OCI-LY1 (cell line): ENCODE results near the gene GSG1L.

ENCODE experiments used
- H2AFZ ChIP-seq: fragments of 200-600 bp; sonication (generic), shearing (Covaris generic); 2 replicates; pipeline ENCODE4 v1.6.0; 2014; ENCODE audit warnings: antibody characterized with exemption, mild to moderate bottlenecking, low read length
- H3F3A ChIP-seq: fragments of 200-600 bp; sonication (generic), shearing (Covaris generic); 2 replicates; pipeline ENCODE4 v1.6.0; 2014; ENCODE audit warnings: mild to moderate bottlenecking, antibody characterized with exemption, low read length, moderate library complexity; ENCODE audit not compliant: insufficient read depth
- H3K27ac ChIP-seq: fragments of 200-600 bp; sonication (generic); 2 replicates; pipeline ENCODE4 v1.5.1; 2014; ENCODE audit warnings: low read length, mixed run types, mild to moderate bottlenecking, low read depth; ENCODE audit not compliant: poor library complexity, severe bottlenecking
- H3K27me3 ChIP-seq: fragments of 200-600 bp; sonication (generic); 2 replicates; pipeline ENCODE4 v1.6.0; 2014; ENCODE audit warnings: antibody characterized with exemption, mild to moderate bottlenecking, low read length, moderate library complexity; ENCODE audit not compliant: insufficient read depth
- H3K36me3 ChIP-seq: fragments of 200-600 bp; sonication (generic); 2 replicates; pipeline ENCODE4 v1.6.1; 2014; ENCODE audit warnings: mild to moderate bottlenecking, antibody characterized with exemption, low read length, moderate library complexity, mixed read lengths; ENCODE audit not compliant: insufficient read depth
- H3K4me1 ChIP-seq: fragments of 200-600 bp; sonication (generic); 2 replicates; pipeline ENCODE4 v1.5.1; 2014; ENCODE audit warnings: mild to moderate bottlenecking, low read length, moderate library complexity; ENCODE audit not compliant: insufficient read depth, severe bottlenecking
- H3K4me2 ChIP-seq: fragments of 200-600 bp; sonication (generic), shearing (Covaris generic); 2 replicates; pipeline ENCODE4 v1.6.1; 2014; ENCODE audit warnings: low read length
- H3K4me3 ChIP-seq: fragments of 200-600 bp; sonication (generic); 2 replicates; pipeline ENCODE4 v1.5.1; 2014; ENCODE audit warnings: low read length, low read depth, mild to moderate bottlenecking, mixed read lengths; ENCODE audit not compliant: poor library complexity, severe bottlenecking
- H3K79me2 ChIP-seq: fragments of 200-600 bp; shearing (Covaris generic); 2 replicates; pipeline ENCODE4 v1.6.1; 2016; ENCODE audit warnings: mixed run types, low read length, mixed read lengths; ENCODE audit not compliant: insufficient read depth
- H3K9ac ChIP-seq: fragments of 200-600 bp; sonication (generic), shearing (Covaris generic); 2 replicates; pipeline ENCODE4 v1.6.1; 2014; ENCODE audit warnings: mild to moderate bottlenecking, low read length, mixed read lengths
- H3K9me2 ChIP-seq: fragments of 200-600 bp; sonication (generic), shearing (Covaris generic); 2 replicates; pipeline ENCODE4 v1.6.1; 2014; ENCODE audit warnings: low read depth, mild to moderate bottlenecking, low read length, mixed read lengths
- H3K9me3 ChIP-seq: fragments of 200-600 bp; shearing (Covaris generic); 2 replicates; pipeline ENCODE4 v1.6.1; 2014; ENCODE audit warnings: low read length, mixed read lengths
- H4K20me1 ChIP-seq: fragments of 200-600 bp; sonication (generic), shearing (Covaris generic); 2 replicates; pipeline ENCODE4 v1.6.0; 2016; ENCODE audit warnings: mild to moderate bottlenecking, low read length; ENCODE audit not compliant: insufficient read depth
- CTCF ChIP-seq: fragments of 200-600 bp; sonication (generic), shearing (Covaris generic); IDR thresholded peaks from 2 replicates; pipeline ENCODE4 v1.5.1; 2017; ENCODE audit warnings: mild to moderate bottlenecking, antibody characterized with exemption, low read length, moderate library complexity, mixed read lengths
- EZH2 ChIP-seq: fragments of 200-600 bp; sonication (generic), shearing (Covaris generic); IDR thresholded peaks from 2 replicates; pipeline ENCODE4 v1.8.0; 2017; ENCODE audit warnings: borderline replicate concordance, mixed run types, mild to moderate bottlenecking, antibody characterized with exemption, low read length, moderate library complexity, mixed read lengths

GSG1L gene

GRCh38 chr16:28084209-28084608 is 20.7 kb upstream of the GSG1L start:
- no peak overlapping the region for H3K4me3 ChIP-seq
- H3K79me2 ChIP-seq = no peaks in the 10 kb centered on the region
- H4K20me1 ChIP-seq = no peaks in the 10 kb centered on the region
- H3K9me3 ChIP-seq = no peaks in the 10 kb centered on the region
- H3K27ac ChIP-seq = no peak overlapping the region
- H2AFZ ChIP-seq = no peak overlapping the region
- TF ChIP-seq EZH2 (no peak), CTCF (no peak)
- H3K36me3 ChIP-seq = no peaks in the 10 kb centered on the region
- H3K4me1 ChIP-seq = no peaks in the 10 kb centered on the region
- no peaks in the 10 kb centered on the region for H3F3A ChIP-seq
- H3K27me3 ChIP-seq = no peaks in the 10 kb centered on the region; the same call in 1 of the 2 replicates
- H3K9me2 ChIP-seq = no peaks in the 10 kb centered on the region
- H3K9ac ChIP-seq = no peak overlapping the region
- no peak overlapping the region for H3K4me2 ChIP-seq

GRCh38 chr16:28082624-28083023 is 19.1 kb upstream of the GSG1L start:
- no peaks in the 10 kb centered on the region for H3F3A ChIP-seq
- no peaks in the 10 kb centered on the region for H3K79me2 ChIP-seq
- no peak for TF ChIP-seq CTCF
- no peak for TF ChIP-seq EZH2
- no peaks in the 10 kb centered on the region; the same call in 1 of the 2 replicates for H3K27me3 ChIP-seq
- H2AFZ ChIP-seq = no peak overlapping the region
- no peaks in the 10 kb centered on the region for H3K9me2 ChIP-seq
- no peak overlapping the region for H3K4me2 ChIP-seq
- no peaks in the 10 kb centered on the region for H3K4me1 ChIP-seq
- no peaks in the 10 kb centered on the region for H3K36me3 ChIP-seq
- no peaks in the 10 kb centered on the region for H3K9me3 ChIP-seq
- H3K9ac ChIP-seq = no peak overlapping the region
- no peak overlapping the region for H3K27ac ChIP-seq
- no peak overlapping the region for H3K4me3 ChIP-seq
- no peaks in the 10 kb centered on the region for H4K20me1 ChIP-seq

GRCh38 chr16:28081391-28081968 is 18.0 kb upstream of the GSG1L start:
- no peaks in the 10 kb centered on the region for H4K20me1 ChIP-seq

More at GRCh38 chr16:28081391-28081968, 18.0 kb upstream of the GSG1L start:
- H3K9ac ChIP-seq = no peak overlapping the region
- H3K4me3 ChIP-seq = no peak overlapping the region
- no peak overlapping the region for H3K27ac ChIP-seq
- no peaks in the 10 kb centered on the region for H3K4me1 ChIP-seq
- TF ChIP-seq CTCF (no peak), EZH2 (no peak)
- H3K27me3 ChIP-seq = no peaks in the 10 kb centered on the region; the same call in 1 of the 2 replicates
- H3F3A ChIP-seq = no peaks in the 10 kb centered on the region
- H2AFZ ChIP-seq = no peak overlapping the region
- no peaks in the 10 kb centered on the region for H3K9me3 ChIP-seq
- H3K4me2 ChIP-seq = no peak overlapping the region
- H3K36me3 ChIP-seq = no peaks in the 10 kb centered on the region
- H3K79me2 ChIP-seq = no peaks in the 10 kb centered on the region
- H3K9me2 ChIP-seq = no peaks in the 10 kb centered on the region
